Choroid plexus epithelial cell (primary cell): ENCODE measurements around the gene NT5DC1.

ENCODE experiments used
- DNase-seq: peaks from one replicate; pipeline ENCODE4 v3.0.0-alpha.2; 2010; ENCODE audit warnings: low read depth
- H3K4me3 ChIP-seq: 2 replicates; pipeline ENCODE4 v1.5.1; 2011; ENCODE audit warnings: low read depth, mild to moderate bottlenecking, control low read depth, low read length, moderate library complexity
- CTCF ChIP-seq: conservative IDR thresholded peaks from 2 replicates; pipeline ENCODE4 v1.5.1; 2011; ENCODE audit warnings: low read depth, mild to moderate bottlenecking, control low read depth, inconsistent platforms, low read length, moderate library complexity

Gene NT5DC1

GRCh38 chr6:116290799-116291198 is 190.1 kb downstream of the NT5DC1 start:
- TF ChIP-seq CTCF = no peak
- DNase-seq = no peak
- H3K4me3 ChIP-seq = no peak overlapping the region

DNA sequence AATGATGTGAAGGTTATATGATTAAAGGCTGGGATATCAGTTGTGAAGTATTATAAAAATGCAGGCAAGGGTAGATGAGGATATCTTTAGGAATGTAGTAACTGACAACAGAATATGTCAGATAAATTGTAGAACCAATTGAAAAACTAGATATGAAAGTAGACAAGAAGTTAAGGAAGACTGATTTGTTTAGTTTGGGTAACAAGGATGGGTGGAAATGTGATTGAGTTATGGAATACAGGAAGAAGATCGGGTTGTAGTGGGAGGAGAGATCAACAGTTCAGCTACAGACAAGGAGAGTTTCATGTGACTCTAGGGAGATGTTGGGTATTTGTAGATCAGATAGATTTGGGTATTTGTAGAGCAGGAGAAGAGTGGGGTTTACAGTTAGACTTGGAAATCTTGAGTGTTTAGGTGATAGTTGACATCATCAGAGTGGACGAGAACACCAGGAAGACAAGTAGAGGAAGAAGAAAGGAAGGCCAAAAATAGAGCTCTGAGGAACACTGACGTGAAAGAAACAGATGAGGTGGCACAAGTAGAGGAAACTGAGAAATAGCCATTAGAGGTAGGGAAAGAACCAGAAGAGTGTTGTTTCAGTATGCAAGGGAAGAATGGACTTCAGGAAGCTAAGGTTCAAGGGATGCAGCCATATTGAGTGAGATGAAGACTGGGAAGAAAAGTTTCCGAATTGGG is 191.2 kb downstream of the NT5DC1 start:
- TF ChIP-seq CTCF = no peak
- DNase-seq = no peak
- no peak overlapping the region for H3K4me3 ChIP-seq

- DNase-seq = no peak
- TF ChIP-seq CTCF = no peak
- no peak overlapping the region for H3K4me3 ChIP-seq
These were observed 191.9 kb downstream of the NT5DC1 start for GRCh38 chr6:116292553-116292952.

- no peak for DNase-seq
- no peak overlapping the region for H3K4me3 ChIP-seq
- no peak for TF ChIP-seq CTCF
These were observed 197.6 kb downstream of the NT5DC1 start for GRCh38 chr6:116298273-116298672.

DNA sequence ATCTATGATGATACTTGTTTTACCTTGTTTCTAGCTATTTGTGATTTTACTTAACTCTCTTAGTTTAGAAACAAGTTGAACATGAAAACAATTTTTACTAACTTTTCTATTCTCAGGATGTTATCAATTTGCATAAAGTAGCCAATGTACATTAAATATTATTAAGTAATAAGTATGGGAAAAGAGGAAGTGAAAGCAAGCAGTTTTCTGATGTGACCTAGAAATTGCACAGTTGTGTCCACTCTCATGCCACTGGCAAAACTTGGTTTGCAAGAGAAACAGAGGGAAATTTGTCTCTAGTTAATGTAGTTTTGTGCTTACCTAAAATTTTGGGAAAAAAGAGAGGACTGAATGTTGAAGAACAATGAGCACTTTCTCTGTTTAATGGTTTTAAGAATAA is 198.3 kb downstream of the NT5DC1 start:
- DNase-seq = no peak
- no peak for TF ChIP-seq CTCF
- no peak overlapping the region for H3K4me3 ChIP-seq
